ENCODE results near the gene ATP6V1G2. TPM values are rescaled to one million over a fixed set of nuclear protein-coding genes. Genes with fewer than 3 reads are reported as not detected.

ATP6V1G2 gene
- polyA plus RNA-seq, 1 donor from 2014 or later: 56.7 TPM

DNA sequence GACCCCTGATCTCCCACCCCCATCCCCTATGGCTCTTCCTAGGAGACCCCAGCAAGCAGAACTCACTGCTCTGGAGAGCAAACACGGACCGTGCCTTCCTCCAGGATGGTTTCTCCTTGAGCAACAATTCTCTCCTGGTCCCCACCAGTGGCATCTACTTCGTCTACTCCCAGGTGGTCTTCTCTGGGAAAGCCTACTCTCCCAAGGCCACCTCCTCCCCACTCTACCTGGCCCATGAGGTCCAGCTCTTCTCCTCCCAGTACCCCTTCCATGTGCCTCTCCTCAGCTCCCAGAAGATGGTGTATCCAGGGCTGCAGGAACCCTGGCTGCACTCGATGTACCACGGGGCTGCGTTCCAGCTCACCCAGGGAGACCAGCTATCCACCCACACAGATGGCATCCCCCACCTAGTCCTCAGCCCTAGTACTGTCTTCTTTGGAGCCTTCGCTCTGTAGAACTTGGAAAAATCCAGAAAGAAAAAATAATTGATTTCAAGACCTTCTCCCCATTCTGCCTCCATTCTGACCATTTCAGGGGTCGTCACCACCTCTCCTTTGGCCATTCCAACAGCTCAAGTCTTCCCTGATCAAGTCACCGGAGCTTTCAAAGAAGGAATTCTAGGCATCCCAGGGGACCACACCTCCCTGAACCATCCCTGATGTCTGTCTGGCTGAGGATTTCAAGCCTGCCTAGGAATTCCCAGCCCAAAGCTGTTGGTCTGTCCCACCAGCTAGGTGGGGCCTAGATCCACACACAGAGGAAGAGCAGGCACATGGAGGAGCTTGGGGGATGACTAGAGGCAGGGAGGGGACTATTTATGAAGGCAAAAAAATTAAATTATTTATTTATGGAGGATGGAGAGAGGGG is 27.1 kb upstream of the ATP6V1G2 start:
- Histone ChIP-seq H3K36me3 (ENCODE audit: insufficient read depth, low read length) (no peaks in the 10 kb centered on the region), H3K9ac (ENCODE audit: low read length) (no peak overlapping the region)

More for the DNA sequence above, 27.1 kb upstream of the ATP6V1G2 start:
- Histone ChIP-seq H3K9me2 (ENCODE audit: insufficient read depth, low read length) (no peaks in the 10 kb centered on the region), H4K20me1 (ENCODE audit: insufficient read depth) (no peaks in the 10 kb centered on the region), H2AFZ (ENCODE audit: low read depth, low read length) (no peak overlapping the region), H3K4me2 (ENCODE audit: low read length) (no peak overlapping the region), H3K27ac (ENCODE audit: low read length) (no peak overlapping the region), H3K9me3 (ENCODE audit: low read length) (no peaks in the 10 kb centered on the region), H3K27me3 (ENCODE audit: insufficient read depth, low read depth, low read length) (no peaks in the 10 kb centered on the region), H3F3A (ENCODE audit: insufficient read depth, low read length, poor library complexity, severe bottlenecking) (no peaks in the 10 kb centered on the region), H3K4me3 (ENCODE audit: low read length) (no peak overlapping the region), H3K79me2 (replicated peaks; ENCODE audit: insufficient read depth, low read length) (no peaks in the 10 kb centered on the region)
- TF ChIP-seq EP300 (conservative IDR thresholded peaks at IDR 0.05; ENCODE audit: poor library complexity, severe bottlenecking) (no peak), POLR2AphosphoS5 (IDR thresholded peaks at IDR 0.05) (no peak), TAF1 (IDR thresholded peaks at IDR 0.05; ENCODE audit: low read depth) (no peak), EZH2 (IDR thresholded peaks at IDR 0.05; ENCODE audit: borderline replicate concordance, insufficient read depth, low read length, poor library complexity, severe bottlenecking) (no peak), REST (IDR thresholded peaks at IDR 0.05; ENCODE audit: borderline replicate concordance) (no peak), SMC3 (conservative IDR thresholded peaks at IDR 0.05; ENCODE audit: poor library complexity) (no peak), CTCF (IDR thresholded peaks at IDR 0.05; ENCODE audit: poor library complexity, severe bottlenecking) (no peak), RAD21 (conservative IDR thresholded peaks at IDR 0.05) (no peak), MXI1 (conservative IDR thresholded peaks at IDR 0.05; ENCODE audit: poor library complexity, severe bottlenecking) (no peak)

Measured in neural cell (in vitro differentiated cells).